ENCODE measurements around the gene GADL1.

Gene GADL1

GRCh38 chr3:30894521-30895251 is at the start of gene GADL1:
Gene GADL1 (minus strand): TSS chr3:30894661. CDS start chr3:30894614, 47 bp downstream.
- DNase-seq = peak; percentile 20

DNA sequence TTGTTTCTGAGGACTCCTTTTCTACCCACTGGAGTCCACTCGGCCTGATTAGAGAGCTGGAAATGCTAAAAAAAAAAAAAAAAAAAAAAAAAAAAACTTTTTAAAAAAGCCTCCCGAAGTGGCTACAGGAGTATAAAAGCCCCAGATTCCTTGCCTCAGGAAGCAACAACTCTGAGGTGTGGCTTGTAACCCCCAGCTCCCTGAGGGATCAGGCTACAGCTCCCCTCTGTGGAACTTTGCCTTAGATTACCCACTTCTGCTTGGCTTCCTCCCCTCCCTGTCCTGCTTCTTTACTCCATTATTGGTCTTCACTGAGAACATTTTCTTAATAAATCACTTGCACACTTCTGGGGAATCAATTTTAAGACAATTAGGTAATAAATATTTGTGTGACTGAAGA is 49.7 kb upstream of the GADL1 start:
- DNase-seq = no peak

- no peak for DNase-seq
Measured at GRCh38 chr3:30943206-30943605, 48.7 kb upstream of the GADL1 start.

DNA sequence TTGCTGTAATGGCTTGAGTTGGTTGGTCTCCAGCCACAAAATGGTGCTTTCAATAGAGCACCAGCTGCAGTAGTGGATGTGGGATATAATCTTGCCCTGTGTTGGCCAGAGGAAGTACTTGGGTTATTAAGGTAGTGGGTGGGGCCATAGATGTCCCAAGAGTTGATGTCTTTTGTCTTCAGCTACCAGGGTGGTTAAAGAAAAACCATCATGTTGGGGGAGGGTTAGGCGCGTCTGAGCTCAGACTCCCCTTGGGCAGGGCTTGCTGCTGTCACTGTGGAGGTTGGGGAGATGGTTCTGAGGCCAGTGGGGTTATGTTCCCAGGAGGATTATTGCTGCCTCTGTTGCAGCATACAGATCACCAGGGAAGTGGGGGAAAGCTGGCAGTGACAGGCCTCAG is 46.9 kb upstream of the GADL1 start:
- DNase-seq = no peak

- no peak for DNase-seq
Measured at GRCh38 chr3:30940740-30941139, 46.3 kb upstream of the GADL1 start.

- peak; percentile 16 for DNase-seq
Measured at GRCh38 chr3:30934208-30934550, 39.7 kb upstream of the GADL1 start.

GRCh38 chr3:30933478-30934207 is 39.2 kb upstream of the GADL1 start:
- no peak for DNase-seq

DNA sequence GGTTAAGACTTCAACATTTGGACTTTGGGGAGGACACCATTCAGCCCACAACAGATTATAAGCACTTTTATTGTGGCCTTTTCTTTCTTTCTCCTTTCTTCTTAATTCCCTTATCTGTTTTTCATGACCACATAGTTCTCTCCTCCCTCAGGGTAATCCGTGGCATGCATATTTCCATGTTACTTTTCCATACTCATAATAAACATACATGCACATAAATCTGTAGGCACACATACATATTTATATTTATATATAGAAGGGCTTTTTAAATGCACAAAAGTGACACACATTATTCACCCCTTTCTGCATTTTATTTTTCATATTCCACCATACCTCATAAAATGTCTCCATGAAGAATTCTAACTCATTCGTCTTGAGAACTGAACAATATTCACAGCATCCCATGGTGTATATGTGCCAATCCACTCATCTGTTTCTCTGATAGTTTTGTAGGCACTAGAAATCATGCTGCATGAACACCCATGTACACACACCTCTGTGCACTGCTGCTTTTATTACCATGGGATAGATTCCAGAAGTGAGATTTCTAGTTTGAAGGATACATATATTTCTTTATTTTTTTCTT is 38.1 kb upstream of the GADL1 start:
- DNase-seq = no peak

DNA sequence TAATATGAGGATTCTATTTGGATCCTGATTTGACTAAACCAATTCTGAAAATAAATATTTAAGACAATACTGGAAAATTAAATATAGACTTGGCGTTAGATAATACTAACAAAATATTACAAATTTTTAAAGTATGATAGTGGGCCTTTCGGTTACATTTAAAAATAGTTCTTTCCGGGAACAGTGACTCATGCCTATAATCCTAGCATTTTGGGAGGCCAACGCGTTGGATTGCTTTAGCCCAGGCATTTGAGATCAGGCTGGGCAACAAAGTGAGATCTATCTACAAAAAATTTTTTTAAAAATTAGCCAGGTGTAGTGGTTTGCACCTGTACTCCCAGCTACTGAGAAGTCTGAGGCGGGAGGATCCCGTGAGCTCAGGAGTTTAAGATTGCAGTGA is 30.3 kb upstream of the GADL1 start:
- no peak for DNase-seq

DNA sequence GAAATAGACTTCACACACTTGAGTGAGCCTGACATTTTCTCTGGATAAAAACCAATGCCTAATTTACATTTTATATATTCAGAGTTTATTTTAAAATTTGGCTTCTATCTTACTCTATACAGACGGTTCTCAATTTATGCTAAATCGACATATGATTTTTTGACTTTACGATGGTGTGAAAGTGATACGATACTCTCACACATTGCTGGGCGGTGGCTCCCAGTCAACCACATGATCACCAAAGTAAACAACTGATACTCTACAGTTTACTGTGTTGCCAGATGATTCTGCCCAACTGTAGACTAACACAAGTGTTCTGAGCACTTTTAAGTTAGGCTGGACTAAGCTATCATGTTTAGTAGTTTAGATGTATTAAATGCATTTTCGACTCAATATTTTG is 25.1 kb upstream of the GADL1 start:
- DNase-seq = no peak

DNA sequence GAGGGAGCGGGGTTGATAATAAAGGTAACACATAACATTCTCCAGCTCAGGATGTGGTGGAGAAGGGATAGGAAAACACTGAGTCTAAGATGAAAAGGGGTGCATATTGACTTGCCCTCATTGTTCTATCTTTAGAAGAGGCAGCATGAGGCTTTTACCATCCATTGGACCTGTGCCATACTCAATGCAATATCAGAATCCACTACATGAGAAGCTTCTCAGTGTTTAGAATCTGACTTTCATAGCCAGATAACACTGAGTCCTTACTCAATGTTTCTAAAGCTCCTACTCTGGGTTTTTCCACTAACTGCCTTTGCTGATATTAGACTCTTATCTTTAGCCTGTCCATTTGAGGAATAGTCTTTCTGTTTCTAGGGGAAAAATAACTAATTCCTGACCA is 24.3 kb upstream of the GADL1 start:
- DNase-seq = no peak

DNA sequence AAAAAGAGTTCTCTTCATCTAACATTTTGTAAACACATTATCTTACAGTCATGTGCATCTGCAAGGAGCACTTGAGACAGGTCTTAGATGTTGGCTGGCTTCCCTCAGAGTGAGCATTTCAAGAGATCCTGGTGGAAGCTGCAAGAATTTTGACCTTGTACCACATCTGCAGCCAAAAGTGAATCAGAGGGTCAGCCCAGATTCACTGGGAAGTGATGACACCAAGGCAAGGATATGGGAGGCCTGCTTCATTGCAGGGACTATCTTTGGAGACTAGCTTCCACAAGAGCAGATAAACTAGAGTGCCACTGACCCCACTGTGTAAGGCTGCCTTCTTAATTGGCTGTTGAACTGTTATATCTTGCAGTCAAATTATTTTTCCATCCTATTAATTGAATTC is 21.3 kb upstream of the GADL1 start:
- DNase-seq = no peak

DNA sequence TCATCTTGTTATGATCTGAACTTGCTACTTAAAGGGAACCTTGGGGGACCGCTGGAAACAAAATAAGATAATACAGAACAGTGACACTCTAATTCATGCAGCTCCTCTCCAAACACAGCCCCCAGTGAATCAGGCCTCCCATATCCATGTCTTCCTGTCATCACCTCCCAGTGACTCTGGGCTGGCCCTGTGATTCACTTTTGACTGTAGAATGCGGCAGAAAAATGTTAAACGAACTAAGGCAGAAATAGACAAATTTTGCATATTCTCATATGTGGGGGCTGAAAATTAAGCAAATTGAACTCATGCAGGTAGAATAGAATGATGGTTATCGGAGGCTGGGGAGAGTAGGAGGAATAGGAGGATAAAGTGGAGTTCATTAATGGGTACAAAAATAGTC is 20.2 kb upstream of the GADL1 start:
- no peak for DNase-seq

DNA sequence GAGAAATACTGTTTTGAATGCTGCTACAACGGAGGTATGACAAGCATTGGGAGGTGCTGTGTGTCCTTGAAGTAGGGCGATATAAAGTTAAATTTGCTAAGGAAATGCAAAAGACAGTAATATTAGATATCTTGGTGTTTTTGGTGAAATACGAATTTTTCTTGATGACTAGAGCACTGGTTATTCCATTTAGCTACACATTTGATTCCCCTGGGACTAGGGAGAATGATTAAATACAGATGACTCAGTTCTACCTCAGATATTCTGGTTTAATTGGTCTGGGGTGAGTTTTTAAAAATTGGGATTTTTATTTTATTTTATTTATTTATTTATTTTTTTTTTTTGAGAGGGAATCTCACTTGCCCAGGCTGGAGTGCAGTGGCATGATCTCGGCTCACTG is 18.7 kb upstream of the GADL1 start:
- no peak for DNase-seq

DNA sequence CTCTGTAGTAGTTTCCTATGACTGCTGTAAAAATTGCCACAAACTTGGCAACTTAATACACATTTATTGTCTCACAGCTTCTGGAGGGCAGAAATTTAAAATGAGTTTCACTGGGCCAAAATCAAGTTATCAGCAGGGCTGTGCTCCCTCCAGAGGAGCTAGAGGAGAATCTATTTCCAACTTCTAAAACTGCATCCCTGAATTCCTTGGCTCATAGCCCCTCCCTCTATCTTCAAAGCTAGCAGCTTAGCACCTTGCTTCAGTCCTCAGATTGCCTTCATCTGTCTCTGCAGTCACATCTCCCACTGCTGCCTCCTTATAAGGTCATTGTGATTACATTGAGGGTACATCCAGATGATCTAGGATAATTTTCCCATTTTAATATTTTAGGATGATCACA is 17.8 kb upstream of the GADL1 start:
- no peak for DNase-seq

GRCh38 chr3:30908456-30909037 is 14.1 kb upstream of the GADL1 start:
- no peak for DNase-seq

DNA sequence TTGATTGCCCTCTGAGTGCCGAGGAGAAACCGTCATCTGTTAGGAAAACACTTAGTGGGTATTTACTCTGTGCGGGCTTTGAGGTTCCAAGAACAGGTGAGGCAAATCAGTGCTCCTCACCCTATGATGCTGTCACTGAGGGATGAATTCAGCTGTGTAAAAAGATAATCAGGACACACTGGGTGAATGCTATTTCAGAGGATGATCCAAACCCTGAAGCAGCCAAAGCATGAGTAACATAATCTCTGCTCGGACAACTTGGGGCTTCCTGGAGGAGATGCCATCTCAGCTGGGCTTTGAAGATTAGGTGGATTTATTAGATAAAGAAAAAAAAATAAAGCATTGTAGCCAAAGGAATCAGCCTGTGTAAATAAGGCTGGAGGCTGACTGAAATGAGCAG is 10.5 kb upstream of the GADL1 start:
- no peak for DNase-seq

- no peak for DNase-seq
Measured at GRCh38 chr3:30895329-30895728, 868 bp upstream of the GADL1 start.

DNA sequence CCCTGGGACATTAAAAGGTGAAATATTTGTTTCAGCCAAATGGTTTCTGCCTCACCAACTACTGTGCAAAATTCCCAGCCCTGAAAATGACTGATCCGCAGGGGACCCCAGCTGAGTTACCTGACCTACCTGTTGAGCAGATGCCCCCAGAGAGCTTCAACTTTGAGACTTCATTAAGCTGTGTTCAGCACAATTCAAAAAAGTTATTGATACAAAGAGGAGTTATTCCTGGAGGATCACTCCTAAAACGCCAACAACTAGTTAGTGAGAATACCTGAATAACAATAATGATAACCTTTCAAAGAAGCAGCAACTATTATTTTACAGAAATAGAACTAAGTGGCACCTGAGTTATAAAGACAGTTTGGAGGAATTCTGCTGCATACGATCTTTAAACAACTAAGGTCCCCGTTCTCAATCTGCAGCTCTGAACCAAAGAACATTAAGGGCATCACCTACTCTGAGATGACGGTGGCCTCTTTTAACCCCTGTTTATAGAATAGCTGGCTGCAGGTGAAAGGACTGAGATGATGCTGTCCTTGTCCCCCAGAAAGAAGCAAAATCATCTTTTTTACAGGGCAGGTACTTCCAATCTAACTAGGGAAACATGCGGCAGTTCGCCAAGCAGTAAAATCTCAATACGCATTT is 659 bp downstream of the GADL1 start:
- peak; percentile 1 for DNase-seq

DNA sequence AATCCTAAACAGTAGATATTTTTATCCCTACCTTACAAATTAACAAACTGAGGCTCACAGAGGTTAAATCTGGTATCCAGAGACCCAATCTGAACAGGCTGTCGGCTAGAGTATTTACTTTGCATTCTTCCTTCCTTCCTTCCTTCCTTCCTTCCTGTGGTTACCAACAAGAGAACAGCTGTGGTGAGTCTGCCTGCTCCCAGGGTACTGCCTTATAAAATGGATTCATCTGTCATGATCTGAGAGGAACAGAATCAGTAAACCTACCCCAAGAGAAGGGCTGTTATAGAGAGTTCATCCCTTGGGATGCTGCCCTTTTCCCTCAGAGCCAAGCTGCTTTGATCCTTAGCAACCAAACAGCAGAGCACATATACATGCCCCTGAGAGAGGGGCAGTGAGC is 3.6 kb downstream of the GADL1 start:
- no peak for DNase-seq

DNA sequence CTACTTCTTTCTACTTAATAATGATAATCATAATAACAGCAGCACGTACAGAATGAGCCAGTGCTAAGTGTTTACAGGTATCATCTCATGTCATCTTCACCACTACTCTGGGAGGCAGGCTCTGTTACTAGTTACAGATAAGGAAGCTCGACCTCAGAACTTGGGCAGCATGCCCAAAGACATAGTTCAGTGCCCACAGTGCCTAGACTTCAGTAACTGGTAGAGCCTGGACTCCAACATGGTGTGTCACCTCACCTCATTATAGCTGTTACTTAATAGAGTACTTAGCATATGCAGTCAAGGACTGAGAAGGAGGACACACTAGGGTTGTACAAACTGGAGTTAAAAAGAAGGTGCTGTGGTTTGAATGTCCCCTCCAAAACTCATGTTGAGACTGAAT is 7.6 kb downstream of the GADL1 start:
- no peak for DNase-seq

DNA sequence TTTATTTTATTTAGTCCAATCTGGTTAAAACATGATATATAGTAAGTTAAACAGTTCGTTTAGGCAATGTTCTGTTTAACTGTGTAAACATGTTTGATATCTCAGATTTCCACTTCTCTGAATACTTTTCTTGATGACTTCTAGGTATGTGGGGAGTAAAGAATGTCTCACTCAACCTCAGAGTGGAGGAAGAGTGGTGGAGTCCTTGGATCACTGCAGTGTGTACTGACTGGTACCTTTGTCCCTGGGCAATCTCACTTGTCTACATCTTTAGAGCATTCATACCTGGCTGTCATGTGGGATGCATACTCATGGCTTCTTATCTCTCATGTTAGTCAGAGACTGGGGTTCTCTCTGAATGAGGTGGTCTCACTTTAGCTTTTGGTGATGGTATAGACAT is 15.6 kb downstream of the GADL1 start:
- DNase-seq = no peak

DNA sequence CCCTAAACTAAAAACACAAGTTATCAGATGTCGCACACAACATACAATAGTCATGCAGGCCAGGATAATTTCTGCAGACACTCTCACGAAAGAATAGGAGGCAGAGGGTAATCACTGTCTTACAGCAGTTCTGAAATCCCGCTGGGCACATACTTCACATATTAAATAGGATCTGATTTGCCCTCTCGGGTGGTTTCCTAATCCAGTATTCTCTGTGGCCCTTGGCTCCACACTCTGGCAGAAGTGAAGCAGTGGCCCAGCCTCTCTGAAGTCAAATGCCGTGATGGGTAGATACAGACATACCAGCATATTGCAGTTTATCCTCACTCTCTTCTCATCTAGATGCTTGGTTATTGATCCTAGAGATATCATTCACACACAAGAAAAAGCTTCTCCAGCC is 19.0 kb downstream of the GADL1 start:
- DNase-seq = peak; percentile 3

DNA sequence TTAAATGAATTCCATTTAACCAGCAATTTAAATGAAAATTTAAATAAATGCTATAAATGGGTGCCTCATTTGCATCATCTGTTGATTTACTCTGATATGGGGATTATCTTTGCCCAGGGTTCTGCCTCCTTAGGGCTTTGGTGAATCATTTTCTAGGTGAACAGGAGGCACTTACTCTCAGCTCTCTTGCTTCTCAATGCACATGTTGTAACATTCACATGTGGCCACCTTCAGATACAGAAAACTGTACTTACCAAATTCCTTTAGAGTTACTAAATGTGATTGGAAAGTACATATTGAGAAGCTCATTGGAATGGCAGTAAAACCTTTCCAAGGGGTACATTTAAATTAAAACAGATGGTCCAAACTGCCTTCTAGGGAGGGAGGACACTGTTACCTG is 20.8 kb downstream of the GADL1 start:
- no peak for DNase-seq
